ENCODE results near the gene NAP1L4. TPM values are rescaled to one million over a fixed set of nuclear protein-coding genes. Genes with fewer than 3 reads are reported as not detected.

The NAP1L4 gene
- polyA plus RNA-seq, 1 of the 3 experiments (the other 2 are of a cell fraction) = 104 TPM

- 90% methylated on average over 4 of the region's 4 CpGs for WGBS (ENCODE audit: low lambda C conversion rate)
- Histone ChIP-seq H3K4me3 (ENCODE audit: low read depth in 2 of 2, low read length in 1 of 2) (no peak overlapping the region), H3K9ac (no peak overlapping the region), H4K20me1 (ENCODE audit: insufficient read depth) (no peaks in the 10 kb centered on the region), H3K4me1 (ENCODE audit: control insufficient read depth in 1 of 2, insufficient read depth in 2 of 2, low read depth in 1 of 2, low read length in 1 of 2) (peaks cover 0 to 9% of the 10 kb centered on the region in 2 experiments; a peak in 1 of 4 replicates), H3K4me2 (no peak overlapping the region), H3F3A (replicated peaks; ENCODE audit: insufficient read depth) (peaks cover 5% of the 10 kb centered on the region), H3K27me3 (ENCODE audit: insufficient read depth) (no peaks in the 10 kb centered on the region), H2AFZ (ENCODE audit: low read depth) (no peak overlapping the region), H3K27ac (ENCODE audit: low read depth in 2 of 2, low read length in 1 of 2) (no peak overlapping the region), H3K9me2 (no peaks in the 10 kb centered on the region), H3K9me3 (no peaks in the 10 kb centered on the region), H3K36me3 (replicated peaks in 1 of 2; ENCODE audit: control insufficient read depth in 1 of 2, insufficient read depth in 2 of 2, low read length in 1 of 2) (peaks cover 34 to 52% of the 10 kb centered on the region in 2 experiments), H3K79me2 (ENCODE audit: insufficient read depth) (no peaks in the 10 kb centered on the region)
- ChIA-PET POLR2A (no interaction called here), CTCF (interaction anchor here (0.6 to 3.7 kb wide), 5 partner anchors 14 to 490 kb away, joined by 3 to 19 read pairs (median 4); no protein-coding TSS in a partner anchor)
- TF ChIP-seq MAX (IDR thresholded peaks at IDR 0.05; ENCODE audit: low read depth) (peak; percentile 47; the same call in 1 of the 2 replicates), NRF1 (IDR thresholded peaks at IDR 0.05; ENCODE audit: low read depth, low read length) (no peak)
- DNase-seq = no peak
These were observed 30.9 kb upstream of the NAP1L4 start for GRCh38 chr11:3022982-3023381.

- POLR2A ChIA-PET = interaction anchor here (0.7 kb wide), 1 partner anchor 20 kb away, joined by 3 read pairs; no protein-coding TSS in a partner anchor
- H3K27me3 ChIP-seq (ENCODE audit: insufficient read depth) = no peaks in the 10 kb centered on the region
- no peaks in the 10 kb centered on the region for H3K9me3 ChIP-seq
- TF ChIP-seq FOXJ3 (CRISPR knock-in tag; IDR thresholded peaks at IDR 0.05) (no peak), CTCF (IDR thresholded peaks at IDR 0.05) (no peak), GATA2 (CRISPR knock-in tag; IDR thresholded peaks at IDR 0.05) (no peak), IRF3 (IDR thresholded peaks at IDR 0.05; ENCODE audit: low read depth, low read length) (no peak)
- CTCF ChIA-PET = interaction anchor here (0.6 to 3.7 kb wide), 4 partner anchors 15 to 489 kb away, joined by 3 to 19 read pairs (median 4); no protein-coding TSS in a partner anchor
- no peak overlapping the region for H3K27ac ChIP-seq (ENCODE audit: low read depth in 2 of 2, low read length in 1 of 2)
- H3K4me1 ChIP-seq (ENCODE audit: control insufficient read depth in 1 of 2, insufficient read depth in 2 of 2, low read depth in 1 of 2, low read length in 1 of 2) = peaks cover 0 to 9% of the 10 kb centered on the region in 2 experiments; a peak in 1 of 4 replicates
- H3K79me2 ChIP-seq (ENCODE audit: insufficient read depth) = no peaks in the 10 kb centered on the region
- H2AFZ ChIP-seq (ENCODE audit: low read depth) = no peak overlapping the region
- H3K4me3 ChIP-seq (ENCODE audit: low read depth in 2 of 2, low read length in 1 of 2) = no peak overlapping the region
- peaks cover 5% of the 10 kb centered on the region for H3F3A ChIP-seq (replicated peaks; ENCODE audit: insufficient read depth)
- H3K36me3 ChIP-seq (replicated peaks in 1 of 2; ENCODE audit: control insufficient read depth in 1 of 2, insufficient read depth in 2 of 2, low read length in 1 of 2) = peaks cover 40 to 55% of the 10 kb centered on the region in 2 experiments
- no peak for DNase-seq
- 96% methylated on average over 14 of the region's 14 CpGs for WGBS (ENCODE audit: low lambda C conversion rate)
- no peak overlapping the region for H3K9ac ChIP-seq
- no peaks in the 10 kb centered on the region for H4K20me1 ChIP-seq (ENCODE audit: insufficient read depth)
- no peak overlapping the region for H3K4me2 ChIP-seq
- no peaks in the 10 kb centered on the region for H3K9me2 ChIP-seq
These were observed 30.3 kb upstream of the NAP1L4 start for GRCh38 chr11:3022300-3022967.

Data from SK-N-SH (cell line).